Kidney (tissue), 14 donors: Measurements from ENCODE around the gene YWHAE. TPM values are rescaled to one million over a fixed set of nuclear protein-coding genes. Genes with fewer than 3 reads are reported as not detected.

ENCODE experiments used
- DNase-seq, 5 donors: peaks; one replicate each; pipeline ENCODE4 v3.0.0-alpha.2; 2013 to 2020
- FAIRE-seq: peaks from 2 replicates; lab custom pipeline; 2012; peaks lifted over from hg19 to GRCh38; lab: Jason Lieb, UNC
- H3K27ac ChIP-seq, 2 donors: one replicate each; pipeline ENCODE4 v1.7.0; 2013; ENCODE audit warnings: low read depth in 2 of 2, low read length in 2 of 2, inconsistent platforms in 1 of 2
- H3K27me3 ChIP-seq: one replicate; pipeline ENCODE4 v1.7.1; 2013; ENCODE audit warnings: low read length, inconsistent platforms; ENCODE audit not compliant: control insufficient read depth, insufficient read depth
- H3K36me3 ChIP-seq, 3 donors: one replicate each; pipeline versions ENCODE4 v1.7.0 to v1.7.1; 2013; ENCODE audit warnings: low read length in 3 of 3, control low read depth in 1 of 3, inconsistent platforms in 1 of 3; ENCODE audit not compliant: insufficient read depth in 3 of 3, control insufficient read depth in 2 of 3
- H3K4me1 ChIP-seq, 3 donors: one replicate each; pipeline versions ENCODE4 v1.7.0 to v1.7.1; 2013; ENCODE audit warnings: low read length in 3 of 3, inconsistent platforms in 1 of 3, low read depth in 1 of 3; ENCODE audit not compliant: control insufficient read depth in 2 of 3, insufficient read depth in 2 of 3
- H3K4me3 ChIP-seq, 3 donors: one replicate each; pipeline versions ENCODE4 v1.7.0 to v1.8.1; 2013; ENCODE audit warnings: low read length in 3 of 3, control low read depth in 1 of 3, inconsistent platforms in 1 of 3
- H3K9ac ChIP-seq, 3 donors: one replicate each; pipeline versions ENCODE4 v1.7.0 to v1.7.1; 2013; ENCODE audit warnings: low read length in 3 of 3, control low read depth in 1 of 3, inconsistent platforms in 1 of 3
- H3K9me3 ChIP-seq, 3 donors: one replicate each; pipeline versions ENCODE4 v1.7.0 to v1.7.1; 2013; ENCODE audit warnings: low read length in 3 of 3, control low read depth in 1 of 3, inconsistent platforms in 1 of 3; ENCODE audit not compliant: control insufficient read depth in 2 of 3, insufficient read depth in 1 of 3
- CTCF ChIP-seq: IDR thresholded peaks from 3 replicates; pipeline ENCODE4 v1.5.1; 2012; ENCODE audit warnings: mild to moderate bottlenecking, moderate library complexity, borderline replicate concordance; ENCODE audit not compliant: insufficient read depth; ENCODE audit errors: extremely low read depth
- intact Hi-C: fragments of 100-400 bp; cut with DNase I; formaldehyde crosslinking; loops from one replicate; pipeline ENCODE4 v1.11.1; 2022
- polyA plus RNA-seq: library from polyadenylated mRNA; stranded (reverse); fragments of 350-450 nt; fragmentation: Illumina TruSeq; extraction: RNeasy Lipid Tissue Mini Kit (QIAGEN cat#74804); gene quantifications from one replicate; pipeline ENCODE4 v1.2.3, GENCODE V29; 2014; ENCODE audit warnings: low read depth, low replicate concordance; ENCODE audit not compliant: insufficient read depth
- total RNA-seq: library from RNA; stranded (reverse); fragmentation: NEBNext Ultra II Directional; extraction: Animal tissue kit (Norgen Biotek cat#: 25700); gene quantifications from one replicate; pipeline ENCODE4 v1.2.1, GENCODE V29; 2021
- donor health status: control.
- donor health status: control.
- donor health status: control.
- donor health status: control.
- donor health status: control.
- donor health status: DM: yes; HTN: yes; CAD: no.
- donor health status: Normal renal cell carcinoma (clear cell type).

The YWHAE gene
- total and polyA plus RNA-seq, 2 donors from 2014 or later, result 495 to 591 TPM

GRCh38 chr17:1300371-1300905 lies 99.6 kb downstream of the YWHAE start:
- Histone ChIP-seq H3K4me1 (no peaks in the 10 kb centered on the region), H3K9ac (no peak overlapping the region), H3K9me3 (no peaks in the 10 kb centered on the region), H3K36me3 (no peaks in the 10 kb centered on the region), H3K27ac (no peak overlapping the region), H3K27me3 (no peaks in the 10 kb centered on the region), H3K4me3 (no peak overlapping the region)
- intact Hi-C loops, result no loop called here
- no peak for TF ChIP-seq CTCF
- no peak for DNase-seq
- FAIRE-seq, result no peak

GRCh38 chr17:1299552-1300370 lies 100.3 kb downstream of the YWHAE start:
- H3K36me3 ChIP-seq, result no peaks in the 10 kb centered on the region
- no peak for DNase-seq
- no peaks in the 10 kb centered on the region for H3K9me3 ChIP-seq
- intact Hi-C loops, result no loop called here
- TF ChIP-seq CTCF, result no peak
- no peak for FAIRE-seq
- no peaks in the 10 kb centered on the region for H3K4me1 ChIP-seq
- no peak overlapping the region for H3K9ac ChIP-seq
- no peaks in the 10 kb centered on the region for H3K27me3 ChIP-seq
- no peak overlapping the region for H3K4me3 ChIP-seq
- H3K27ac ChIP-seq, result no peak overlapping the region

GRCh38 chr17:1298606-1299005 lies 101.4 kb downstream of the YWHAE start:
- Histone ChIP-seq H3K4me1 (no peaks in the 10 kb centered on the region), H3K36me3 (no peaks in the 10 kb centered on the region), H3K9ac (no peak overlapping the region), H3K27me3 (no peaks in the 10 kb centered on the region), H3K27ac (no peak overlapping the region), H3K9me3 (no peaks in the 10 kb centered on the region), H3K4me3 (no peak overlapping the region)
- no peak for TF ChIP-seq CTCF
- DNase-seq (peak in 3 of 5 donors; percentile 60 to 70 (median 69)), FAIRE-seq (no peak)
- intact Hi-C loops, result no loop called here

Other genes with a start within 250 kb of the YWHAE start
- 116 TPM for gene ABR, start 220.2 kb downstream of the YWHAE start, total RNA-seq
- 18.7 TPM for gene ABR, start 220.2 kb downstream of the YWHAE start, polyA plus RNA-seq
- not detected for gene BHLHA9, start 129.8 kb downstream of the YWHAE start, total RNA-seq
- not detected for gene BHLHA9, start 129.8 kb downstream of the YWHAE start, polyA plus RNA-seq
- not detected for gene TRARG1, start 120.6 kb downstream of the YWHAE start, total RNA-seq
- not detected for gene TRARG1, start 120.6 kb downstream of the YWHAE start, polyA plus RNA-seq
- gene CRK, start 56.0 kb upstream of the YWHAE start, total RNA-seq, result 61.3 TPM
- 26.8 TPM for gene CRK, start 56.0 kb upstream of the YWHAE start, polyA plus RNA-seq
- gene MYO1C, start 92.5 kb upstream of the YWHAE start, total RNA-seq, result 225 TPM
- 62.7 TPM for gene MYO1C, start 92.5 kb upstream of the YWHAE start, polyA plus RNA-seq
- gene INPP5K, start 116.4 kb upstream of the YWHAE start, total RNA-seq, result 46.2 TPM
- gene INPP5K, start 116.4 kb upstream of the YWHAE start, polyA plus RNA-seq, result 36.1 TPM
- 88.5 TPM for gene PITPNA, start 162.6 kb upstream of the YWHAE start, total RNA-seq
- 45.2 TPM for gene PITPNA, start 162.6 kb upstream of the YWHAE start, polyA plus RNA-seq
- gene SLC43A2, start 228.6 kb upstream of the YWHAE start, total RNA-seq, result 48.9 TPM
- 60.4 TPM for gene SLC43A2, start 228.6 kb upstream of the YWHAE start, polyA plus RNA-seq
- gene SCARF1, start 245.5 kb upstream of the YWHAE start, total RNA-seq, result 20.1 TPM
- 7.0 TPM for gene SCARF1, start 245.5 kb upstream of the YWHAE start, polyA plus RNA-seq
- 17.1 TPM for gene RILP, start 249.6 kb upstream of the YWHAE start, total RNA-seq
- 26.6 TPM for gene RILP, start 249.6 kb upstream of the YWHAE start, polyA plus RNA-seq